K562 (cell line): Measurements from ENCODE around the gene RGS6. TPM values are rescaled to one million over a fixed set of nuclear protein-coding genes. Genes with fewer than 3 reads are reported as not detected.

Experiments used
- ATAC-seq: fragments of 200-7000 bp; cut with Tn5 transposase; 3 replicates; pipeline ENCODE4 v1.9.1; 2020; ENCODE audit warnings: moderate library complexity
- BruUV-seq: library from RNA; stranded (reverse); fragments of 400-500 nt; replicated peaks from 2 replicates; lab custom pipeline; 2021; lab: Mats Ljungman, UMichigan
- CTCF ChIA-PET: fragments of 300-600 bp; formaldehyde crosslinking; extraction: SDS; loops from one replicate; lab custom pipeline; 2021; ENCODE audit warnings: low intra/inter-chr PET ratio; lab: Yijun Ruan, JAX
- POLR2A ChIA-PET: fragments of 300-600, 350-650 bp; sonication (Branson Sonifier 250); formaldehyde crosslinking; extraction: SDS; loops from one replicate; lab custom pipeline; 2021; ENCODE audit warnings: antibody characterized with exemption, inconsistent platforms; lab: Yijun Ruan, JAX
- DNase-seq, 4 experiments: peaks; one replicate each; pipeline versions ENCODE4 v3.0.0 to v3.0.0-alpha.2; 2011 to 2018; ENCODE audit warnings: low spot score in 3 of 4, mixed read lengths in 3 of 4; ENCODE audit errors: extremely low read depth in 1 of 4
- FAIRE-seq: peaks from 2 replicates; lab custom pipeline; 2011; peaks lifted over from hg19 to GRCh38; lab: Jason Lieb, UNC
- H2AFZ ChIP-seq: 2 replicates; pipeline ENCODE4 v1.6.0; 2011; ENCODE audit warnings: low read depth, low read length, control low read depth, inconsistent platforms
- H3K27ac ChIP-seq: fragments of 200-600 bp; 3 replicates; pipeline ENCODE4 v1.8.0; 2011; ENCODE audit warnings: low read depth, mild to moderate bottlenecking, control low read depth, inconsistent platforms, low read length, moderate library complexity, mixed read lengths; ENCODE audit errors: extremely low read depth
- H3K27me3 ChIP-seq, 2 experiments: fragments of 300-600 bp in 1 of 2; 2 replicates in 1 of 2; 3 replicates in 1 of 2; pipeline versions ENCODE4 v1.6.0 to v1.8.0; 2011; ENCODE audit warnings: inconsistent platforms in 2 of 2, low read length in 2 of 2, mild to moderate bottlenecking in 1 of 2, mixed read lengths in 1 of 2, moderate library complexity in 1 of 2; ENCODE audit not compliant: control insufficient read depth in 2 of 2, insufficient read depth in 2 of 2
- H3K36me3 ChIP-seq: fragments of 300-600 bp; 3 replicates; pipeline ENCODE4 v1.8.0; 2011; ENCODE audit warnings: mild to moderate bottlenecking, low read length, inconsistent platforms; ENCODE audit not compliant: control insufficient read depth, insufficient read depth
- H3K4me1 ChIP-seq, 2 experiments: fragments of 200-600 bp in 1 of 2; replicated peaks in 1 of 2; 2 replicates in 1 of 2; 3 replicates in 1 of 2; pipeline versions ENCODE4 v1.5.1 to v1.8.0; 2011; ENCODE audit warnings: inconsistent platforms in 2 of 2, low read length in 2 of 2, mild to moderate bottlenecking in 1 of 2, mixed read lengths in 1 of 2, moderate library complexity in 1 of 2; ENCODE audit not compliant: control insufficient read depth in 2 of 2, insufficient read depth in 2 of 2
- H3K4me2 ChIP-seq: 2 replicates; pipeline ENCODE4 v1.6.1; 2011; ENCODE audit warnings: low read length, control low read depth, inconsistent platforms, mixed read lengths; ENCODE audit not compliant: insufficient read depth
- H3K4me3 ChIP-seq: fragments of 200-600 bp; sonication (generic), shearing (Covaris generic); 2 replicates; pipeline ENCODE4 v1.5.1; 2016; ENCODE audit warnings: control low read depth, inconsistent platforms
- H3K79me2 ChIP-seq: fragments of 200-600 bp; 3 replicates; pipeline ENCODE4 v1.8.0; 2011; ENCODE audit warnings: low read length, inconsistent platforms; ENCODE audit not compliant: control insufficient read depth, insufficient read depth
- H3K9ac ChIP-seq, 2 experiments: 2 replicates each; pipeline versions ENCODE4 v1.6.0 to v1.6.1; 2011; ENCODE audit warnings: low read depth in 2 of 2, low read length in 2 of 2, control low read depth in 1 of 2, inconsistent platforms in 1 of 2, mild to moderate bottlenecking in 1 of 2, mixed read lengths in 1 of 2; ENCODE audit not compliant: insufficient read depth in 1 of 2
- H3K9me1 ChIP-seq: one replicate; pipeline ENCODE4 v1.6.0; 2011; ENCODE audit warnings: inconsistent platforms, mild to moderate bottlenecking, low read length, moderate library complexity; ENCODE audit not compliant: control insufficient read depth, insufficient read depth
- H3K9me3 ChIP-seq: replicated peaks from 2 replicates; pipeline ENCODE4 v1.5.1; 2011; ENCODE audit warnings: low read depth, low read length, inconsistent platforms; ENCODE audit not compliant: control insufficient read depth, insufficient read depth
- H4K20me1 ChIP-seq: replicated peaks from 2 replicates; pipeline ENCODE4 v1.6.1; 2011; ENCODE audit warnings: low read length, inconsistent platforms, mixed read lengths; ENCODE audit not compliant: control insufficient read depth, insufficient read depth
- CEBPB ChIP-seq: fragments of 450-650 bp; IDR thresholded peaks from 2 replicates; pipeline ENCODE4 v1.6.1; 2016; ENCODE audit warnings: missing genetic modification characterization, missing compliant biosample characterization
- CLOCK ChIP-seq: fragments of 250-450 bp; sonication (Bioruptor Pico); IDR thresholded peaks from 2 replicates; pipeline ENCODE4 v1.4.0; 2020; ENCODE audit warnings: mild to moderate bottlenecking, moderate library complexity, borderline replicate concordance
- GABPB1 ChIP-seq: sonication (generic); formaldehyde crosslinking; IDR thresholded peaks from 2 replicates; pipeline ENCODE4 v1.8.0; 2022; ENCODE audit warnings: mild to moderate bottlenecking, missing genetic modification reagents
- IFI16 ChIP-seq: fragments of 250-450 bp; sonication (Bioruptor Pico); IDR thresholded peaks from 2 replicates; pipeline ENCODE4 v2.1.2; 2022; ENCODE audit warnings: mild to moderate bottlenecking, inconsistent platforms
- MEIS2 ChIP-seq: fragments of 450-650 bp; IDR thresholded peaks from 2 replicates; pipeline ENCODE4 v1.6.1; 2014; ENCODE audit warnings: mild to moderate bottlenecking; ENCODE audit not compliant: partially characterized antibody
- TCF3 ChIP-seq: sonication (generic); formaldehyde crosslinking; IDR thresholded peaks from 2 replicates; pipeline ENCODE4 v1.4.0; 2020; ENCODE audit warnings: mild to moderate bottlenecking, missing genetic modification reagents
- WGBS: fragments of 100-300 bp; shearing (Covaris generic); methylation state at CpG from one replicate; pipeline ENCODE4 v1.1.6; 2016; ENCODE audit warnings: low coverage, mixed read lengths; ENCODE audit not compliant: insufficient coverage; ENCODE audit errors: missing lambda C conversion rate; 5-methylcytosine and 5-hydroxymethylcytosine counted together
- in situ Hi-C: fragments of 300-500 bp; cut with MboI; formaldehyde crosslinking; loops from 4 replicates; pipeline ENCODE4 v1.15.0; 2018; ENCODE audit warnings: inconsistent platforms, mixed read lengths
- intact Hi-C: fragments of 100-400 bp; cut with micrococcal nuclease; formaldehyde crosslinking; loops from 2 replicates; pipeline ENCODE4 v1.14.2; 2022
- polyA plus RNA-seq, 8 experiments: library from polyadenylated mRNA; depleted of rRNA in 4 of 8; stranded (reverse) in 5 of 8; unstranded in 3 of 8; fragments of >200 nt; fragmentation: Nextera tagmentation in 2 of 8; fragmentation: Illumina TruSeq in 1 of 8; extraction: Ambion mirVana in 2 of 8; extraction: Trizol in 1 of 8; gene quantifications; 2 replicates each; pipeline versions ENCODE4 v1.2.1 to v1.2.3, GENCODE V29; 2011 to 2014; ENCODE audit warnings: inconsistent platforms in 1 of 8, missing spikeins in 1 of 8
- total RNA-seq, 7 experiments: library from RNA; depleted of rRNA in 6 of 7; stranded (reverse); fragments of >200 nt in 6 of 7; fragmentation: Illumina TruSeq in 2 of 7; extraction: Trizol in 2 of 7; gene quantifications; 2 replicates each; pipeline versions ENCODE4 v1.2.1 to v1.2.3, GENCODE V29; 2011 to 2021; ENCODE audit warnings: low replicate concordance in 1 of 7

RGS6 gene
- total and polyA plus RNA-seq, 9 of the 15 experiments (the other 6 are each of a cell fraction or from before 2014, with no cell fraction given): not detected

- no peak for FAIRE-seq
- ChIA-PET POLR2A (no interaction called here), CTCF (no interaction called here)
- 2% methylated on average over 6 of the region's 6 CpGs for WGBS
- Histone ChIP-seq H3K4me2 (no peak overlapping the region), H3K79me2 (no peaks in the 10 kb centered on the region), H3K9me1 (no peaks in the 10 kb centered on the region), H3K27me3 (peaks cover under 1 to 7% of the 10 kb centered on the region in 2 experiments; a peak in 2 of 5 replicates), H3K4me3 (no peak overlapping the region), H3K4me1 (no peaks in the 10 kb centered on the region; a peak in 1 of 5 replicates), H2AFZ (no peak overlapping the region), H3K9me3 (0 out of 2 replicates have a peak, but pooled peaks cover under 1% of the 10 kb centered on the region), H3K27ac (no peak overlapping the region), H4K20me1 (no peaks in the 10 kb centered on the region), H3K36me3 (no peaks in the 10 kb centered on the region), H3K9ac (no peak overlapping the region)
- in situ Hi-C loops: no loop called here
- TF ChIP-seq GABPB1 (CRISPR knock-in tag) (no peak), MEIS2 (no peak), IFI16 (CRISPR knock-in tag) (no peak), TCF3 (CRISPR knock-in tag) (no peak), CEBPB (tag) (no peak), CLOCK (CRISPR knock-in tag) (no peak)
- BruUV-seq: no TSS peak
- no peak for ATAC-seq
- no peak for DNase-seq
- intact Hi-C loops: no loop called here
Observed at GRCh38 chr14:72471346-72471745, 539.1 kb downstream of the RGS6 start.
